AG09309 (cell line): ENCODE results near the gene BMP4.

ENCODE experiments used
- DNase-seq: peaks from one replicate; pipeline ENCODE4 v3.0.0-alpha.2; 2010; ENCODE audit warnings: low read depth
- H3K4me3 ChIP-seq: 2 replicates; pipeline ENCODE4 v1.5.1; 2011; ENCODE audit warnings: mild to moderate bottlenecking, low read depth, low read length, moderate library complexity; ENCODE audit not compliant: control insufficient read depth
- CTCF ChIP-seq: IDR thresholded peaks from 2 replicates; pipeline ENCODE4 v1.5.1; 2011; ENCODE audit warnings: mild to moderate bottlenecking, low read depth, low read length, inconsistent platforms; ENCODE audit not compliant: insufficient read depth, control insufficient read depth; ENCODE audit errors: missing control alignments

The BMP4 gene

GRCh38 chr14:53934778-53935414 is 21.7 kb downstream of the BMP4 start:
- H3K4me3 ChIP-seq = no peak overlapping the region
- no peak for TF ChIP-seq CTCF
- no peak for DNase-seq

- no peak for DNase-seq
- no peak overlapping the region for H3K4me3 ChIP-seq
- TF ChIP-seq CTCF = no peak
Measured at GRCh38 chr14:53932966-53933365, 23.7 kb downstream of the BMP4 start.

GRCh38 chr14:53929871-53930715 is 26.5 kb downstream of the BMP4 start:
- TF ChIP-seq CTCF = peak; percentile 28
- DNase-seq = no peak
- no peak overlapping the region for H3K4me3 ChIP-seq

DNA sequence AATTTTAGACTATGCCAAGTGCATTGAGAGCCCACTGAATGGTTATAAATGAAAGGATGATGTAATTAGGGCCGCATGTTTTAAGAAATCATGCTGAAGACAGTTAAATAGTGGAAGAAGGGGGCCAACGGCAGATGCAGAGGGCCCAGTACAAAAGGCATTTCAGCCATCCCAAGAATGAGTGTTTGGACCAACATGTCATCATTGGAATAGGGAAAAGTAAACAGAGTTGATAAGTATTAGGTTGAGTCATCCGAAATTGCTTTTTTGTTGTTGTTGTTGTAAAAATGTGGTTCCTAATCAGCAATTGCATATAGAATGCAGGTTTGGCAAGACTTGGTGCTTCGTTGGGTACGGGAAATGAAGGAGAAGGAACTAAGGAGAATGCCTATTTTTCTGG is 29.5 kb downstream of the BMP4 start:
- DNase-seq = no peak
- TF ChIP-seq CTCF = no peak
- no peak overlapping the region for H3K4me3 ChIP-seq

- no peak for TF ChIP-seq CTCF
- no peak overlapping the region for H3K4me3 ChIP-seq
- peak; percentile 45 for DNase-seq
Measured at GRCh38 chr14:53925201-53925766, 31.3 kb downstream of the BMP4 start.

GRCh38 chr14:53924753-53925152 is 31.9 kb downstream of the BMP4 start:
- no peak overlapping the region for H3K4me3 ChIP-seq
- peak; percentile 89 for DNase-seq

More at GRCh38 chr14:53924753-53925152, 31.9 kb downstream of the BMP4 start:
- no peak for TF ChIP-seq CTCF
